Stimulated activated CD4-positive, alpha-beta T cell treated with anti-CD3 and anti-CD28 coated beads, Interleukin-2, amount 100 ng/mL, for 48 hours (primary cell): ENCODE measurements around the gene CAPN10.

Experiments used
- DNase-seq, 2 donors: peaks; one replicate each; pipeline ENCODE4 v3.0.0-alpha.2; 2020

CAPN10 gene

GRCh38 chr2:240626531-240627300, 40.2 kb downstream of the CAPN10 start:
- DNase-seq, result peak in 1 of 2 donors; percentile 36

DNA sequence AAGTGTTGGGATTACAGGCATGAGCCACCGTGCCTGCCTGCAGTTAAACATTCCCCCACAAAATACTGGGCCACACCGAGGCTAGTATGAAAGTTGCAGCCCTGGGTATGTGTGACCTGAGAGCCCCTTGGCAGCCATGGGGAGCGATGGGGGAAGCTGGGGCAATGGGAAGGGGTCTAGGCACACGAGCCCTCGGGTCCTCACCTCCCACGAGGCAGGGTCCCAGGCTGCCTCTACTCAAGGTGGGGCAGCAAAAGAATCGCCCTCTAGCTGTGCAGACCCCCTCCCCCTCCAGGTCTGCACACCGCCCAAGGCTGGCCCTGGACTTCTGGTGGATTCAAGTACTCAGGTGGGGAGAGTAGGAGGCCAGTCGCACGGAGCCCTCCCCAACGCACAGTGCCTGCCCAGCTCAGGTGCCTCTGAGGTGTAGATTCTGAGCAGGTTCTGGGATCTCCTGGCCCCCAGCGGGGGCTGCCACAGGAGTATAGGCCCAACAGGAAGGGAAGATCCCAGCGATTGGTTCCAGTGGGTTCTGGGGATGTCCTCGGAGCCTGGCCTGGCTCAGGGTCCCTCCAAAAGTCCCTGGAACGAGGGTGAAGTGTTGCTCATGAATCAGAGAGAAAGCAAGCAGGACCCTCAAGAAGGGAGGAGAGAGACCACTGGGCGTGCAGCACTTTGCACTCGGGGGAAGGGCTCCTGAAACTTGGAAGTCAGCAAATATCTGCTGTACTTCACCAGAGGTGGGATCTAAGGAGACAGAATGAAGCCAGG, 41.4 kb downstream of the CAPN10 start:
- DNase-seq, result no peak

DNA sequence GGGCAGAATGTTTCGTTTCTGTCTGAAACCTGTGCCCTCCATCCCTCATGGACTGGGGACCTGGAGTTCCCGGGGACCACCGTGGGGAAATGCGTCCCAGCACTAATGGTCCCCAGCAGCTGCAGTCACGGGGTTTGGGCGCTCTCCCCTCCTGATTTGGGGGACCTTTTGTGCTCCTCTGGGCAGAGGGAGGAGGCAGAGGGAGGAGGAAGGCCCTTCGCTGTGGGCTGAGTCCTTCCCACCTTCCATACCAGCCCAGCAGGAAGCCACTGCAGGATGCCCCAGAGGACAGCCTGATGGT, 41.9 kb downstream of the CAPN10 start:
- no peak for DNase-seq

- DNase-seq, result no peak
Observed at GRCh38 chr2:240628808-240629618, 42.5 kb downstream of the CAPN10 start.

- DNase-seq, result no peak
Observed at GRCh38 chr2:240629619-240629967, 43.1 kb downstream of the CAPN10 start.

DNA sequence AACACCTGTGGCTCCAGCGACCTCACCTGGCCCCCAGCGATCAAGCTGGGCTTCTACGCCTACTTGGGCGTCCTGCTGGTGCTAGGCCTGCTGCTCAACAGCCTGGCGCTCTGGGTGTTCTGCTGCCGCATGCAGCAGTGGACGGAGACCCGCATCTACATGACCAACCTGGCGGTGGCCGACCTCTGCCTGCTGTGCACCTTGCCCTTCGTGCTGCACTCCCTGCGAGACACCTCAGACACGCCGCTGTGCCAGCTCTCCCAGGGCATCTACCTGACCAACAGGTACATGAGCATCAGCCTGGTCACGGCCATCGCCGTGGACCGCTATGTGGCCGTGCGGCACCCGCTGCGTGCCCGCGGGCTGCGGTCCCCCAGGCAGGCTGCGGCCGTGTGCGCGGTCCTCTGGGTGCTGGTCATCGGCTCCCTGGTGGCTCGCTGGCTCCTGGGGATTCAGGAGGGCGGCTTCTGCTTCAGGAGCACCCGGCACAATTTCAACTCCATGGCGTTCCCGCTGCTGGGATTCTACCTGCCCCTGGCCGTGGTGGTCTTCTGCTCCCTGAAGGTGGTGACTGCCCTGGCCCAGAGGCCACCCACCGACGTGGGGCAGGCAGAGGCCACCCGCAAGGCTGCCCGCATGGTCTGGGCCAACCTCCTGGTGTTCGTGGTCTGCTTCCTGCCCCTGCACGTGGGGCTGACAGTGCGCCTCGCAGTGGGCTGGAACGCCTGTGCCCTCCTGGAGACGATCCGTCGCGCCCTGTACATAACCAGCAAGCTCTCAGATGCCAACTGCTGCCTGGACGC, 43.6 kb downstream of the CAPN10 start:
- no peak for DNase-seq

- no peak for DNase-seq
Observed at GRCh38 chr2:240630771-240631547, 44.4 kb downstream of the CAPN10 start.

- no peak for DNase-seq
Observed at GRCh38 chr2:240631548-240632305, 45.2 kb downstream of the CAPN10 start.

DNA sequence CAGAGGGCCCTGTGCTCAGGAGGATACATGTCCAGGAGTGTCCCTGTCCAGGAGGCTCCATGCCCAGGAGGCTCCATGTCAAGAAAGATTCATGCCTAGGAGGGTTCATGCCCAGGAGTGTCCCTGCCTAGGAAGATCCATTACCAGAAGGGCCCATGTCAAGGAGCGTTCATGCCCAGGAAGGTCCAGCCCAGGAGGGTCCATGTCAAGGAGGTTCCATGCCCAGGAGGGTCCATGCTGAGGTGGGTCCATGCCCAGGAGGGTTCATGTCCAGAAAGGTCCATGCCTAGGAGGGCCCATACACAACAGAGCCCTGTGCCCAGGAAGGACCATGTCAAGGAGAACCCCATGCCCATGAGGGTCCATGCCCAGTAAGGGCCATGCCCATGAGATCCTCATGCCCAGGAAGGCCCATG, 45.8 kb downstream of the CAPN10 start:
- no peak for DNase-seq

GRCh38 chr2:240635121-240635997, 48.8 kb downstream of the CAPN10 start:
- no peak for DNase-seq

GRCh38 chr2:240635998-240636547, 49.5 kb downstream of the CAPN10 start:
- no peak for DNase-seq

DNA sequence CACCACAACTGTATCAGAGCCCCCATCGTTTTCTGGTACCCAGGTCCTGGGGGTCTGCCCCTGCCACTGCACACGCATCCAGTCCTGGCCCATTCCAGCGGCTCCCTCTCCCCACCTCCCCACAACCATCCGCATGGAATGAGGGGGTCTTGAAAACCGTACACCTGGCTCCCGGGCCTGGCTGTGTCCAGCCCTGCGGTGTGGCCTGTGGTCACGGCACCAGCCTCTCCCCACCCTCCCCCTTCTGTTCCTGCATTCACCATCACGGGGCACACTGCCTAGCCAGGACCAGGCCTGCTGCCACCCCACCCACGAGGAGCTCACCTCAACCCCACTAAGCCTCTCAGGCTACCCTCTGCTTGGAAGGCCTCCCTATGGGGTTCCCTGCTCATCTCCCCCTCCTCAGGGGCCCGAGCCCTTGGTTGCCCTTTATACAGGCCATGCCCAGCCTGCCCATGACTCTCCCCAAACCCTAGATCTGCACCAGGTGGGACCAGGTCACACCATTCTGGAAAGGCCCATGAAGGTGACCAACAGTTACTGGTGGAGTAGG, 50.1 kb downstream of the CAPN10 start:
- no peak for DNase-seq

DNA sequence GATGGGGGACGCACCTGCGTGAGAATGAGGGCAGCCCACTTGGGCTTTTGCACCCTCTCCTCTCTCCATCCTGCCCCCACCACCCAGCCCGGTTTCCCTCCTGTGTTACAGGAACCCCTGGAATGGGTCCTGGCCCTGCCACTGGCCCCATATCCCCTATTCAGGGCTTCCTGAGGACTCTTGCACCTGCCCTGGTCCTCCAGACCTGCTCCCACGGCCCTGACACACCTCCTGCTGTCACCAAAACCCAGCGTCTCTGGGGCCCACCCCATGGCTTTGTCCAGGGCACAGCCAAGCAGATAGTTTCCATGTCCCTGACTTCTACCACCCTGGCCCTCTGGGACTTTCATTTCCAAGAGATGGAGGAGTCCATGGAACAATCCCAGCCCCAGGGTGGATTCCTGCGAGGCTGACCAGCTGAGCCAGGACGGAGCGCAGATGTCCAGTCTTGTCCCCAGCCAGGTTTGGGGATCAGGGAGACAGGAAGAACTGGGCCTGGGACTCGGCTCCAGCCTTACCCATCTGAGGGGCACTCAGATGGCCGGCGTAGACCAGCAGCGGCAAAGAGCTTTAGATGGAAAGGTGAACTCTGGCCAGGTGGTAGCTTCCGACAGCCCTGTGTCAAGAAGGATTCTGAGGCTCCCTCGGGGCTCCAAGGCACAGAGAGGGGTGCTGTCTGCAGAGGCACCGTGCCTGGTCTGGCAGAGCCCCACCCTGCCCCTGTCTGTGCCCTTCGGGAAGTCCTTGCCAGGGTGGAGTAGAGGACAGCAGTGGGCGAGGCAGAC, 50.8 kb downstream of the CAPN10 start:
- DNase-seq, result no peak

DNA sequence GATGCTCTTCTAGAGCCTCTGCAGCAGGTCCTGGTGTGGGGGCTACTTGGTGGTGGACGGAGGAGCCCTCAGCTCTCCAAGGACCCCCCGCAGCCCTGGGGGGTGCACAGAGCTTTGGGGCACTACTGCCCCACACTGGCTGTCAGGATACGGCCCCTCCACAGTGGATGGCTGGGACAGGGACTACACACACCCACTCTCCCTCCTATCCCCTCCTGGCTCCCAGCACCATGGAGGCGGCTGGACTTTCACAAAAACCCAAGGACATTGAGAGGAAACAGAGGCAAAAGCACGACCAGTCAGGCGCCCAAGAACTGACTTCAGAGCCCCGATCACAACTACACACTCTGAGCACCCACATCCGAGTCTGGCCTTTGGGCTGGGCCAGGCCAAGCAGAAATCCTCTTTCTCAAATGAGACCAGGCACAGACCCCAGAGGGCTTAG, 51.4 kb downstream of the CAPN10 start:
- no peak for DNase-seq

GRCh38 chr2:240638512-240639160, 52.1 kb downstream of the CAPN10 start:
- no peak for DNase-seq

DNA sequence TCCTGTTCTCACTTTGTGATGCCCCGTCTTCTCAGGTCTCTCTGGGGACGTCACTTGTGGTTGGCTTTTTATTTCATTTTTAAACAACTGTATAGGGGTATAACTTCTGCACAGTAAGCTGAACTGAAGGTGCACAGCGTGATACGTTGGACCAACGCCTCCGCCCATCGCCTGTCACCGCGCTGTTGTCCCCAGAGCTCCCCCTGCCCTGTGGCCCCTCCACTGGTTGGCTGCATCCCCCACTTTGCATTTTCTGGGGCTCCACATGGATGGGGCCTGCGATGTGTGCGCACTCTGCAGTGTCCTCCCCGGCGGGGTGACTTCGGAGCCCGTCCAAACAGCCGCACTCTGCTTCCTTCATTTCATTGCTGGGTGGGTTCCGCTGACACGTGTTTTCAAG, 53.0 kb downstream of the CAPN10 start:
- no peak for DNase-seq

DNA sequence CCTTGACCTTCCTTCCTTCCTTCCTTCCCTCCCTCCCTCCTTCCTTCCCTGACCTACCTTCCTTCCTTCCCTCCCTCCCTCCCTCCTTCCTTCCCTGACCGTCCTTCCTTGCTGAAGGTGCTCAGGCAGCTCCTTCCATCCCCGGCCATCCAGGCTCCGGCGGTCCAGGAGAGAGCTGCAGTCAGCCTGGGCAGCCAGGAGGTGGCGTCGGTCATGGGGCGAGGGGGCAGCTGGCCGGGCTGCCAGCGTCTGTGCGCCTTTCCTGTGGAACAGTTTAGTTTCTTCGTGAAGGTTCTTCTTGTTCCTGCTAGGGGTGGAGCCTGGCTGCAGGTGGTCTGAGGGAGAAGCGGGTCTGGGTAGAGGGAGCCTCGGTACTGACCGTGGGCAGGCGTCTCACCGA, 54.4 kb downstream of the CAPN10 start:
- DNase-seq, result no peak
